HTERT RPE-1 (cell line): ENCODE data around the gene SPC25.
"Not testable (repeated sequence)": the region's sequence is repeated elsewhere in the genome, so short reads cannot be mapped to it uniquely, and the experiment has no call there.

Experiments
- in situ Hi-C: fragments of 300-500 bp; cut with MboI; formaldehyde crosslinking; loops from 4 replicates; pipeline ENCODE4 v1.14.3; 2020; ENCODE audit warnings: low sequenced_read_pairs

Gene SPC25

GRCh38 chr2:168890006-168890782 is at the start of gene SPC25:
Gene SPC25 (minus strand): TSS chr2:168890430. CDS start chr2:168889519, 911 bp downstream.
- in situ Hi-C loops: no loop called here

- in situ Hi-C loops: no loop called here
These were observed 49.7 kb upstream of the SPC25 start for GRCh38 chr2:168939918-168940317.

GRCh38 chr2:168939061-168939460 is 48.8 kb upstream of the SPC25 start:
- in situ Hi-C loops: no loop called here

GRCh38 chr2:168935810-168936581 is 45.8 kb upstream of the SPC25 start:
- in situ Hi-C loops: no loop called here

GRCh38 chr2:168934826-168935225 is 44.6 kb upstream of the SPC25 start:
- in situ Hi-C loops: no loop called here

GRCh38 chr2:168932174-168932573 is 41.9 kb upstream of the SPC25 start:
- in situ Hi-C loops: not testable (repeated sequence)

- in situ Hi-C loops: no loop called here
These were observed 40.0 kb upstream of the SPC25 start for GRCh38 chr2:168930242-168930641.

GRCh38 chr2:168929031-168929430 is 38.8 kb upstream of the SPC25 start:
- in situ Hi-C loops: no loop called here

GRCh38 chr2:168928113-168928831 is 38.0 kb upstream of the SPC25 start:
- in situ Hi-C loops: no loop called here

- in situ Hi-C loops: no loop called here
These were observed 36.6 kb upstream of the SPC25 start for GRCh38 chr2:168926621-168927386.

- in situ Hi-C loops: no loop called here
These were observed 30.4 kb upstream of the SPC25 start for GRCh38 chr2:168920504-168921157.

GRCh38 chr2:168916331-168916675 is 26.1 kb upstream of the SPC25 start:
- in situ Hi-C loops: no loop called here

GRCh38 chr2:168915441-168916330 is 25.5 kb upstream of the SPC25 start:
- in situ Hi-C loops: no loop called here

GRCh38 chr2:168913495-168913894 is 23.3 kb upstream of the SPC25 start:
- in situ Hi-C loops: no loop called here

- in situ Hi-C loops: no loop called here
These were observed 22.7 kb upstream of the SPC25 start for GRCh38 chr2:168912901-168913369.

GRCh38 chr2:168912466-168912865 is 22.2 kb upstream of the SPC25 start:
- in situ Hi-C loops: no loop called here

GRCh38 chr2:168910330-168910729 is 20.1 kb upstream of the SPC25 start:
- in situ Hi-C loops: no loop called here

- in situ Hi-C loops: no loop called here
These were observed 17.9 kb upstream of the SPC25 start for GRCh38 chr2:168907940-168908662.

GRCh38 chr2:168904358-168904757 is 14.1 kb upstream of the SPC25 start:
- in situ Hi-C loops: no loop called here
